Hematopoietic multipotent progenitor cell treated with erythropoietin and hydrocortisone succinate and interleukin-3 and kit ligand, for 15 days (in vitro differentiated cells): ENCODE results near the gene TMEM151A.

Experiments
- DNase-seq: peaks from one replicate; pipeline ENCODE4 v3.0.0-alpha.2; 2015; ENCODE audit warnings: low spot score

The TMEM151A gene

DNA sequence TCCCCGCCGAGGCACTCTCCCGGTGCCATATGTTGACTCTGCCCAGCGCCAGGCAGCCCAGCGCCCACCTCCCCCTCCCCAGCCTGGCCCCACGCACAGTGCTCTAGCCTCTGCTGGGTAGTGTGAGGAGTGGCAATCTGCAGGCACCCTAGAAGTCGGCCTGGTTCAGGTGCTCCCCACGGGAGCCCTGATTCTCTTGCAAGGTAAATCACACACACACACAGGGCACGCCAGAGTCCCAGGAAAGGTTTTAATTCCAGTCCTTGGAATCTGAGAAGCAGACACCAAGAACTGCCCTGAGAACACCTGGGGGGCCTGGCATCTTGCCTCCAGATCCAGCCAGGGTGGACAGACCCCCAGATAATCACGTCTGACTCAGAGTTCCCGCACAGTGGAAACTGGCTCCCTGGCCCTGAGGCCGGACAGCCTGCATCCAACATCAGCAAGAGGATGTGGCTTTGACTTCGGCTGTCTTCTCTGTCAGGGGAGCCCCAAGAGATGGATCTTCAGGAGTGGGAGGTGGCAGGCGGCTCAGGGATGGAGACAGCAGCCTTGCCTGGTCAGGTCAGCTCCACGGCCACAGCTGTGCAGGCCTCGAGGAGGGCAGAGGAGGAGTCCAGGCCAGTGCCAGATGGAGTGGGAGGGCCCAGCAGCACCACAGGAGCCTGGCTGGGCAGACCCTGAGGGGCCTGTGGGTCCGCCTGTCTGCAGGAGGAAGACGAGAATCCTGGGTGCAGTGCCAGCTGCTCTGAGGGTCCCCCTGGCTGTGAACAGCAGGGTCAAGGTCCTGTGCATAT is 45.6 kb downstream of the TMEM151A start:
- no peak for DNase-seq

- DNase-seq, result no peak
Observed at GRCh38 chr11:66338276-66339161, 46.8 kb downstream of the TMEM151A start.

- no peak for DNase-seq
Observed at GRCh38 chr11:66339162-66339675, 47.5 kb downstream of the TMEM151A start.

DNA sequence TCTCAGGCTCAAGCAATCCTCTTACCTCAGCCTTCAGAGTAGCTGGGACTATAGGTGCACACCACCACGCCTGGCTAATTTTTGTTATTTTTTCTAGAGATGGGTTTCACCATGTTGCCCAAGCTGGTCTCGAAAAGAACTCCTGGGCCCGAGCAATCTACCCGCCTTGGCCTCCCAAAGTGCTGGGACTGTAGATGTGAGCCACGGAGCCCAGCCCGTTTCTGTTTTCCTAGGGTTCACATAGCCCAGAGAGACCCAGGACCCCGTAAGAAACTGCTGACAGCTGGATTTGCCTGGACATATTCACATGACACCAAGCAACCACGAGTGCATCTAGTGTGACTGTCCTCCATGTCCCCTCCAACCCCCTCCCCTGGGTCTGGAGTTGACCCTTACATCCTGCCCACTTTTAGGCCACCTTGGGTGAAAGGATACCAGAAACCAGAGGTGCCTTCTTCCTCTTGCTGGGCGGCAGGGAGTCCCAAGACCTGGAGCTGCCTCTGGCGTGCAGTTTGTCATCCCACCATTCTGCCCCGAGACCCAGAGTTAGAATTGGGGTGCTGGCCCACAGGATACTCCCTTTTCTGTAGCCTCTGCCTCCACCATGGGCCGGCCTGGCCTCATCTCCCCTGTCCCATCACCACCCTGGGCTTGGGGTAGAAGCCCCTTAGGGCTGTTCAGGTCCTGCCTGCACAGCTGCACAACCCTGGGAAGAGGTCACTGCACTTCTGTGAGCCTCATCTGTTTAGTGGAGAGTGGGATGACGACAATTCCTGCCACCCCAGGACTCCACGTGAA is 48.2 kb downstream of the TMEM151A start:
- no peak for DNase-seq

DNA sequence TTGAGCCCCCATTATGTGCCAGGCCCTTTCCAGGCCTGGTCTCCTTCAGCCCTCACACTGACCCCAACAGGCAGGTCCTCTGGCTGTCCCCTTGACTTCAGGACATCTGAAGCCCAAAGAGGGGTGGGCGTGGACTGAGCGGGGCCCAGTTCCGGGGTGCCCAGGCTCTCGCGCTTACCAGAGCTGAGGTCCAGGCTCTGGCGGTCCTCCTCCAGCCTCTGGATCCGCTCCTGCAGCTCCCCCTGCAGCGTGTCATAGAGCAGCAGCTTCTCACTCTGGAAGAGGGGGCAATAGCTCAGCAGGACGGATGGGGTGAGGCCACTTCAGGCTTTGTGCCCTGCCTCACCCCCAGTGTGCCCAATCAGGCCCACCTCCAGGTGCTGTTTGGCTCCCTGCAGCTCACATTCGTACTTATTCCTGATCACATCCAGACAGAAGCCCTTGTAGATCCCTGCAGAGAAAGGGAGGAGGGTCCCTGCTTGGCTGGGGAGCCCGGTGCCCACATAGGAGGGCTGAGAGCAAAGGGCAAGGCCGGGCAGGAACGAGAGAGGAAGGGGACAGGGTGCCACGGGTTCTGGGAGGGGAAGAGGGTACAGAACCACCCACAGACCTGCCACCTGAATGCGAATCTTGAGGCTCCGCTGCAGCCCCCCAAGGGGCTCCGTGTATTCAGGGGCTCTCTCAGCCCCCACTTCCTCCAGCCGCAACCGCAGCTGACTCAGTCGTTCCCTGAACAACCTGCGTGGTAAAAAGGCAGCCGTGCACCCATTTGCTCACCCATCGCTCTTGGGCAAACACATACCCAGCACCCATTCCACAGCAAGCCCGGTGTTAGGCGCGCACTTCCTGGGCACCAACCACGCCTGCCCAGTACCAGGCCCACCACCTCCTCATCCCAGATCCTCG is 49.2 kb downstream of the TMEM151A start:
- no peak for DNase-seq

GRCh38 chr11:66341502-66342126 is 49.9 kb downstream of the TMEM151A start:
- no peak for DNase-seq

DNA sequence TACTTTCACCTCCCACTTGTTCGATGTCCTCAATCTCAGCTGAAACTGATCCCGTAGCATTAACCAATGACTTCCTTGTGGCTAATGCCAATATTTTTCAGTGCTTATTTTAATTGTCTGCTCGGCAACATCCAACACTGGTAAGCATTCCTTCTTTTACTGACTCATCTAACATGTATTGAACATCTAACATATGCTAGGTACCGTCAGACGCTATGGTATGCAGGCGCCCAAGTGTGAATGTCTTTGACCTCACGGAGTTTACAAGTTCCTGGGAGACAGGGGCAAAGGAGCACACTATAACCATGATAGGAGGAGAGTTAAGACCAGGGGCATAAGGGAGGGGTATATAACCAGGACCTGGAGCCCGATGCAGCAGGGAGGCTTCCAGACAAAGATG is 51.5 kb downstream of the TMEM151A start:
- no peak for DNase-seq

GRCh38 chr11:66344550-66345315 is 53.0 kb downstream of the TMEM151A start, which contains the start of gene BRMS1:
TSS of gene BRMS1 (minus strand) at chr11:66345104. CDS start at chr11:66342234, 2,870 bp downstream.
- peak; percentile 97 for DNase-seq

DNA sequence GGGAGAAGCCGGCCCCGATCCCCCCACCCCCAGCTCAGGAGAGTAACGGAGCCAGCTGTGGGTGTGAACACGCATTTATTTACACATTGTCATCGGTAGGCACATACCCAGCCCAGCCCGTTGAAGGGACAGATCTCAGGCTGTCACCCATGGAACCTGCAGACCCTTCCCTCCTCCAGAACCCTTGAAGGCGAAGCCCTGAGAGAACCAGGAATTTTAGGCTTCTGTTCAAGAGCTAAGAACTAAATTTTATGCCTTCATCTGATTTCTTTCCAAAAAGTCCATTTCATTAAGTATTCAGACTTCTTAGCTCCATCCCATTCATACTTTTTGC is 53.6 kb downstream of the TMEM151A start:
- no peak for DNase-seq
